Caco-2 (cell line): ENCODE data around the gene CFAP99. TPM values are rescaled to one million over a fixed set of nuclear protein-coding genes. Genes with fewer than 3 reads are reported as not detected.

Experiments used
- BruUV-seq: library from RNA; stranded (reverse); fragments of 400-500 nt; replicated peaks from 2 replicates; lab custom pipeline; 2021; lab: Mats Ljungman, UMichigan
- CTCF ChIA-PET: fragments of 300-600 bp; sonication (Branson Sonifier 250); formaldehyde crosslinking; loops from one replicate; lab custom pipeline; 2022; ENCODE audit warnings: antibody characterized with exemption; lab: Charles Lee
- POLR2A ChIA-PET: fragments of 300-600 bp; sonication (Branson Sonifier 250); formaldehyde crosslinking; loops from one replicate; lab custom pipeline; 2022; ENCODE audit warnings: antibody characterized with exemption; lab: Charles Lee
- DNase-seq, 2 experiments: peaks; one replicate each; pipeline versions ENCODE4 v3.0.0 to v3.0.0-alpha.2; 2020 to 2022
- H3K27me3 ChIP-seq: replicated peaks from 2 replicates; pipeline ENCODE4 v1.6.0; 2011; ENCODE audit warnings: low read length; ENCODE audit not compliant: control insufficient read depth, insufficient read depth
- H3K36me3 ChIP-seq: 2 replicates; pipeline ENCODE4 v1.5.1; 2011; ENCODE audit warnings: low read length; ENCODE audit not compliant: control insufficient read depth, insufficient read depth
- H3K4me1 ChIP-seq: fragments of 250-450 bp; sonication (Bioruptor Pico); 2 replicates; pipeline ENCODE4 v1.5.1; 2020; ENCODE audit warnings: mild to moderate bottlenecking
- H3K4me3 ChIP-seq: 2 replicates; pipeline ENCODE4 v1.5.1; 2011; ENCODE audit warnings: low read depth, mild to moderate bottlenecking, control low read depth, low read length
- H3K9me3 ChIP-seq: fragments of 250-450 bp; sonication (Bioruptor Pico); 2 replicates; pipeline ENCODE4 v1.5.1; 2020; ENCODE audit warnings: mild to moderate bottlenecking, moderate library complexity
- H3K27ac Mint-ChIP-seq: one replicate; pipeline ENCODE4 v1.8.0; 2022; ENCODE audit warnings: mixed read lengths; ENCODE audit not compliant: unreplicated experiment
- H3K27me3 Mint-ChIP-seq: one replicate; pipeline ENCODE4 v1.8.0; 2022; ENCODE audit warnings: mixed read lengths; ENCODE audit not compliant: insufficient read depth, unreplicated experiment
- H3K36me3 Mint-ChIP-seq: one replicate; pipeline ENCODE4 v1.8.0; 2022; ENCODE audit warnings: mild to moderate bottlenecking, mixed read lengths; ENCODE audit not compliant: insufficient read depth, unreplicated experiment
- H3K4me1 Mint-ChIP-seq: one replicate; pipeline ENCODE4 v1.8.0; 2022; ENCODE audit warnings: low read depth, mixed read lengths; ENCODE audit not compliant: unreplicated experiment
- H3K4me3 Mint-ChIP-seq: one replicate; pipeline ENCODE4 v1.8.0; 2022; ENCODE audit warnings: mild to moderate bottlenecking, moderate library complexity, mixed read lengths; ENCODE audit not compliant: unreplicated experiment
- H3K9me3 Mint-ChIP-seq: one replicate; pipeline ENCODE4 v1.8.0; 2022; ENCODE audit warnings: mixed read lengths; ENCODE audit not compliant: unreplicated experiment
- intact Hi-C: fragments of 100-400 bp; cut with micrococcal nuclease; formaldehyde crosslinking; loops from one replicate; pipeline ENCODE4 v1.10.0; 2022; ENCODE audit not compliant: unreplicated experiment
- total RNA-seq: library from RNA; stranded (reverse); gene quantifications from 2 replicates; pipeline ENCODE4 v1.2.3, GENCODE V29; 2022
- TF ChIP-seq, protein P1 (sequence below), 2 experiments: fragments of 200-600 bp in 1 of 2; IDR thresholded peaks; 1 replicate in 1 of 2; 2 replicates in 1 of 2; pipeline versions ENCODE4 v1.5.1 to v1.8.0; 2011 to 2022; ENCODE audit warnings: antibody characterized with exemption in 1 of 2, control low read depth in 1 of 2, inconsistent platforms in 1 of 2, low read depth in 1 of 2, low read length in 1 of 2, mild to moderate bottlenecking in 1 of 2, moderate library complexity in 1 of 2; ENCODE audit not compliant: insufficient read depth in 1 of 2, severe bottlenecking in 1 of 2, unreplicated experiment in 1 of 2

The CFAP99 gene
- total RNA-seq, 1 experiment from 2014 or later: not detected

DNA sequence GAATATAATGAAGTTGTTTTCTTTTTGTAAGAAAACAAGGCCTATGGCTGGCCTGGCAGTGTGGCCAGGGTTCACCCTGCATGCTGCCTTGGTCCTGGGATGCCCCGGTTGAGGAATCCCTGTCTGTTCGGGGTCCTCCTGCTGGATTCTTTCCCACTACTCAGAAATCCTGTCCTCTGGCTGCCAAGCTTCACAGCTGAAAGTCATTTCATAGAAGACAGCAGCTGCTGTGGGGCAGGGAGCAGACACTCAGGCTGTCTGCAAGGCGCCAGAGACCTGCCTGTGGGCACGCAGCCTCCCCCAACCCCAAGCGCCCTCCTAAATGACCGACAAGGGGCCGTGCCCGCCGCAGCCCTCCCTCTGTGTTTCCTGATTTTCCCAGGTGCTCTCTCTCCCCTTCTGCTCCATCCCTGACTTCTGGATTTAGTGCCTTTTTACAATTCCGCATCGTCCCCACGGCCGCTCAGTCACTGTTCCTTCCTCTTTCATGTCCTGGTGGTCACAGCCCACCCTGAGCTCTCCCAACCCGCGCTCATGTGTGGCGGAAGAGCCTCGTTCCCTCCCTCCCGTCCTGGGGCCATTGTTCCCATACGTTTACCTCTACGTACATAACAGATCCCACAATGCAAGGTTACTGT, 27.9 kb upstream of the CFAP99 start:
- H3K36me3 ChIP-seq: no peaks in the 10 kb centered on the region
- no peaks in the 10 kb centered on the region for H3K9me3 ChIP-seq
- peaks cover 5% of the 10 kb centered on the region for H3K4me1 Mint-ChIP-seq
- H3K4me3 ChIP-seq: no peak overlapping the region
- H3K27me3 ChIP-seq: no peaks in the 10 kb centered on the region
- DNase-seq: no peak
- H3K36me3 Mint-ChIP-seq: no peaks in the 10 kb centered on the region
- ChIA-PET POLR2A (no interaction called here), CTCF (no interaction called here)
- TF ChIP-seq, protein P1, sequence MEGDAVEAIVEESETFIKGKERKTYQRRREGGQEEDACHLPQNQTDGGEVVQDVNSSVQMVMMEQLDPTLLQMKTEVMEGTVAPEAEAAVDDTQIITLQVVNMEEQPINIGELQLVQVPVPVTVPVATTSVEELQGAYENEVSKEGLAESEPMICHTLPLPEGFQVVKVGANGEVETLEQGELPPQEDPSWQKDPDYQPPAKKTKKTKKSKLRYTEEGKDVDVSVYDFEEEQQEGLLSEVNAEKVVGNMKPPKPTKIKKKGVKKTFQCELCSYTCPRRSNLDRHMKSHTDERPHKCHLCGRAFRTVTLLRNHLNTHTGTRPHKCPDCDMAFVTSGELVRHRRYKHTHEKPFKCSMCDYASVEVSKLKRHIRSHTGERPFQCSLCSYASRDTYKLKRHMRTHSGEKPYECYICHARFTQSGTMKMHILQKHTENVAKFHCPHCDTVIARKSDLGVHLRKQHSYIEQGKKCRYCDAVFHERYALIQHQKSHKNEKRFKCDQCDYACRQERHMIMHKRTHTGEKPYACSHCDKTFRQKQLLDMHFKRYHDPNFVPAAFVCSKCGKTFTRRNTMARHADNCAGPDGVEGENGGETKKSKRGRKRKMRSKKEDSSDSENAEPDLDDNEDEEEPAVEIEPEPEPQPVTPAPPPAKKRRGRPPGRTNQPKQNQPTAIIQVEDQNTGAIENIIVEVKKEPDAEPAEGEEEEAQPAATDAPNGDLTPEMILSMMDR (IDR thresholded peaks at IDR 0.05; ENCODE audit: insufficient read depth in 1 of 2, low read depth in 1 of 2, low read length in 1 of 2, severe bottlenecking in 1 of 2, unreplicated experiment in 1 of 2): no peak
- no peaks in the 10 kb centered on the region for H3K9me3 Mint-ChIP-seq
- no peak overlapping the region for H3K4me3 Mint-ChIP-seq
- no peak overlapping the region for H3K27ac Mint-ChIP-seq
- no TSS peak for BruUV-seq
- intact Hi-C loops: no loop called here
- H3K27me3 Mint-ChIP-seq: peaks cover 3% of the 10 kb centered on the region
- H3K4me1 ChIP-seq: no peaks in the 10 kb centered on the region

- Mint-ChIP-seq H3K36me3 (no peaks in the 10 kb centered on the region), H3K4me1 (peaks cover 5% of the 10 kb centered on the region), H3K27ac (no peak overlapping the region), H3K27me3 (peaks cover 5% of the 10 kb centered on the region), H3K9me3 (no peaks in the 10 kb centered on the region), H3K4me3 (no peak overlapping the region)
- no peak for DNase-seq
- H3K36me3 ChIP-seq: no peaks in the 10 kb centered on the region
- H3K4me3 ChIP-seq: no peak overlapping the region
- TF ChIP-seq, protein P1 (IDR thresholded peaks at IDR 0.05; ENCODE audit: insufficient read depth in 1 of 2, low read depth in 1 of 2, low read length in 1 of 2, severe bottlenecking in 1 of 2, unreplicated experiment in 1 of 2): no peak
- CTCF ChIA-PET: no interaction called here
- POLR2A ChIA-PET: no interaction called here
- BruUV-seq: no TSS peak
- no peaks in the 10 kb centered on the region for H3K9me3 ChIP-seq
- H3K4me1 ChIP-seq: no peaks in the 10 kb centered on the region
- intact Hi-C loops: no loop called here
- H3K27me3 ChIP-seq: no peaks in the 10 kb centered on the region
Measured at GRCh38 chr4:2393353-2394270, 25.1 kb upstream of the CFAP99 start.

DNA sequence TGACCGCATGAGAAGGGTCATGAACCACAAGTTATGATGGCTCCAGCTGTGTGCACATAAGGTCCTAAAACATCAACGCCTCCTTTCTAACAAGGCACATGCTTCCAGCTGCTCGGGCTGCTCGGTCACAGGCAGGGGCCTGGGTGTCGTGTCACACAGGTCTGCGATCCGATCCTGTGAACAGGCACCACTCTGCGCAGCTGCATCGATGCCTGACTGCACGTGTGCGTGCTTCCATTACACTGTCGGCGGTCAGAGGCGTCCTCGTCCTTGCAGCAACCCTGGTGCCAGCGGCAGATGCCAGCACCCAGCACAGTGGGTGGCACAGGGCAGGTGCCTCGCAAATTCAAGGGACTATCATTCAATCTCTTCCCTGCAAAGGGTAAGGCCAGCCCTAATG, 24.2 kb upstream of the CFAP99 start:
- CTCF ChIA-PET: no interaction called here
- Mint-ChIP-seq H3K36me3 (no peaks in the 10 kb centered on the region), H3K27ac (no peak overlapping the region), H3K4me3 (no peak overlapping the region), H3K9me3 (no peaks in the 10 kb centered on the region), H3K4me1 (peaks cover 5% of the 10 kb centered on the region), H3K27me3 (peaks cover 5% of the 10 kb centered on the region)
- DNase-seq: no peak
- BruUV-seq: no TSS peak
- Histone ChIP-seq H3K4me3 (no peak overlapping the region), H3K27me3 (no peaks in the 10 kb centered on the region), H3K36me3 (no peaks in the 10 kb centered on the region), H3K4me1 (no peaks in the 10 kb centered on the region), H3K9me3 (no peaks in the 10 kb centered on the region)
- POLR2A ChIA-PET: no interaction called here
- intact Hi-C loops: no loop called here
- TF ChIP-seq, protein P1 (IDR thresholded peaks at IDR 0.05; ENCODE audit: insufficient read depth in 1 of 2, low read depth in 1 of 2, low read length in 1 of 2, severe bottlenecking in 1 of 2, unreplicated experiment in 1 of 2): no peak
